Activated CD4-positive, alpha-beta T cell treated with anti-CD3 and anti-CD28 coated beads, Interleukin-2, amount 10 ng/mL, durations not matched to agents 7 days and 5 days (primary cell): ENCODE measurements around the gene ETV7. TPM values are rescaled to one million over a fixed set of nuclear protein-coding genes. Genes with fewer than 3 reads are reported as not detected.

ENCODE experiments used
- CTCF ChIA-PET: fragments of 350-600 bp; sonication (Branson Sonifier 250); formaldehyde crosslinking; loops from one replicate; lab custom pipeline; 2021; ENCODE audit warnings: antibody characterized with exemption; lab: Charles Lee
- POLR2A ChIA-PET: fragments of 350-600 bp; sonication (Branson Sonifier 250); formaldehyde crosslinking; loops from one replicate; lab custom pipeline; 2021; ENCODE audit warnings: antibody characterized with exemption; lab: Charles Lee
- DNase-seq: peaks from one replicate; pipeline ENCODE4 v3.0.0-alpha.2; 2020
- H3K27ac Mint-ChIP-seq: one replicate; pipeline ENCODE4 v1.8.0; 2021; ENCODE audit warnings: mild to moderate bottlenecking, moderate library complexity, mixed read lengths
- H3K27me3 Mint-ChIP-seq: one replicate; pipeline ENCODE4 v1.8.0; 2021; ENCODE audit warnings: mixed read lengths
- H3K36me3 Mint-ChIP-seq: one replicate; pipeline ENCODE4 v1.8.0; 2021; ENCODE audit warnings: low read depth, mixed read lengths
- H3K4me1 Mint-ChIP-seq: one replicate; pipeline ENCODE4 v1.8.0; 2021; ENCODE audit warnings: mixed read lengths
- H3K4me3 Mint-ChIP-seq: one replicate; pipeline ENCODE4 v1.8.0; 2021; ENCODE audit warnings: mild to moderate bottlenecking, moderate library complexity, mixed read lengths
- H3K9me3 Mint-ChIP-seq: one replicate; pipeline ENCODE4 v1.8.0; 2021; ENCODE audit warnings: mixed read lengths
- total RNA-seq, 2 experiments: library from RNA; stranded (reverse); gene quantifications; one replicate each; pipeline ENCODE4 v1.2.3, GENCODE V29; 2021

ETV7 gene
- total RNA-seq, 2 experiments from 2014 or later = 13.4 to 15.3 TPM

GRCh38 chr6:36381502-36382389 is 5.7 kb downstream of the ETV7 start:
- POLR2A ChIA-PET = no interaction called here
- DNase-seq = no peak
- Mint-ChIP-seq H3K4me3 (no peak overlapping the region), H3K9me3 (no peaks in the 10 kb centered on the region), H3K36me3 (peaks cover 28% of the 10 kb centered on the region), H3K4me1 (peaks cover 38% of the 10 kb centered on the region), H3K27ac (no peak overlapping the region), H3K27me3 (no peaks in the 10 kb centered on the region)
- CTCF ChIA-PET = interaction anchor here (1.5 kb wide), 1 partner anchor 17 kb away, joined by 5 read pairs; no protein-coding TSS in a partner anchor

- Mint-ChIP-seq H3K4me1 (peaks cover 26% of the 10 kb centered on the region), H3K9me3 (no peaks in the 10 kb centered on the region), H3K27ac (no peak overlapping the region), H3K27me3 (no peaks in the 10 kb centered on the region), H3K36me3 (peaks cover 26% of the 10 kb centered on the region), H3K4me3 (no peak overlapping the region)
- CTCF ChIA-PET = interaction anchor here (0.6 to 1.5 kb wide), 3 partner anchors 15 to 352 kb away, joined by 3 to 5 read pairs (median 4); partner anchors contain the start of gene MAPK14
- no peak for DNase-seq
- POLR2A ChIA-PET = no interaction called here
Observed at GRCh38 chr6:36380166-36380565, 7.3 kb downstream of the ETV7 start.

GRCh38 chr6:36378936-36379335 is 8.5 kb downstream of the ETV7 start:
- H3K27ac Mint-ChIP-seq = no peak overlapping the region
- no peak for DNase-seq
- H3K36me3 Mint-ChIP-seq = peaks cover 26% of the 10 kb centered on the region
- no peaks in the 10 kb centered on the region for H3K27me3 Mint-ChIP-seq
- H3K9me3 Mint-ChIP-seq = no peaks in the 10 kb centered on the region
- CTCF ChIA-PET = no interaction called here
- peaks cover 18% of the 10 kb centered on the region for H3K4me1 Mint-ChIP-seq
- no peak overlapping the region for H3K4me3 Mint-ChIP-seq
- POLR2A ChIA-PET = no interaction called here

GRCh38 chr6:36378243-36378920 is 9.1 kb downstream of the ETV7 start:
- Mint-ChIP-seq H3K4me1 (peaks cover 13% of the 10 kb centered on the region), H3K9me3 (no peaks in the 10 kb centered on the region), H3K27ac (no peak overlapping the region), H3K27me3 (no peaks in the 10 kb centered on the region), H3K4me3 (no peak overlapping the region), H3K36me3 (peaks cover 21% of the 10 kb centered on the region)
- ChIA-PET CTCF (no interaction called here), POLR2A (no interaction called here)
- DNase-seq = no peak

- no peaks in the 10 kb centered on the region for H3K9me3 Mint-ChIP-seq
- ChIA-PET CTCF (no interaction called here), POLR2A (no interaction called here)
- H3K4me3 Mint-ChIP-seq = no peak overlapping the region
- no peaks in the 10 kb centered on the region for H3K27me3 Mint-ChIP-seq
- H3K4me1 Mint-ChIP-seq = peaks cover 8% of the 10 kb centered on the region
- peaks cover 19% of the 10 kb centered on the region for H3K36me3 Mint-ChIP-seq
- no peak overlapping the region for H3K27ac Mint-ChIP-seq
- no peak for DNase-seq
Observed at GRCh38 chr6:36377594-36377993, 9.9 kb downstream of the ETV7 start.

- Mint-ChIP-seq H3K36me3 (peaks cover 26% of the 10 kb centered on the region), H3K27me3 (no peaks in the 10 kb centered on the region), H3K4me1 (peaks cover 6% of the 10 kb centered on the region), H3K4me3 (no peak overlapping the region), H3K9me3 (no peaks in the 10 kb centered on the region), H3K27ac (no peak overlapping the region)
- ChIA-PET POLR2A (no interaction called here), CTCF (interaction anchor here (0.7 kb wide), 1 partner anchor 358 kb away, joined by 5 read pairs; no protein-coding TSS in a partner anchor)
- no peak for DNase-seq
Observed at GRCh38 chr6:36376742-36377141, 10.7 kb downstream of the ETV7 start.

GRCh38 chr6:36376183-36376582 is 11.3 kb downstream of the ETV7 start:
- Mint-ChIP-seq H3K9me3 (no peaks in the 10 kb centered on the region), H3K4me3 (no peak overlapping the region), H3K4me1 (peaks cover 6% of the 10 kb centered on the region), H3K27me3 (no peaks in the 10 kb centered on the region), H3K27ac (no peak overlapping the region), H3K36me3 (peaks cover 24% of the 10 kb centered on the region)
- ChIA-PET CTCF (interaction anchor here (0.7 kb wide), 1 partner anchor 357 kb away, joined by 5 read pairs; no protein-coding TSS in a partner anchor), POLR2A (no interaction called here)
- no peak for DNase-seq

GRCh38 chr6:36375644-36376155 is 11.8 kb downstream of the ETV7 start:
- peaks cover 24% of the 10 kb centered on the region for H3K36me3 Mint-ChIP-seq
- H3K27me3 Mint-ChIP-seq = no peaks in the 10 kb centered on the region
- no peak for DNase-seq
- no peak overlapping the region for H3K27ac Mint-ChIP-seq
- no peaks in the 10 kb centered on the region for H3K9me3 Mint-ChIP-seq
- POLR2A ChIA-PET = no interaction called here
- H3K4me1 Mint-ChIP-seq = peaks cover 6% of the 10 kb centered on the region
- CTCF ChIA-PET = no interaction called here
- no peak overlapping the region for H3K4me3 Mint-ChIP-seq

- no peak overlapping the region for H3K27ac Mint-ChIP-seq
Observed at GRCh38 chr6:36374972-36375371, 12.5 kb downstream of the ETV7 start.

GRCh38 chr6:36374194-36374593 is 13.3 kb downstream of the ETV7 start:
- H3K9me3 Mint-ChIP-seq = no peaks in the 10 kb centered on the region
- H3K4me3 Mint-ChIP-seq = no peak overlapping the region
- POLR2A ChIA-PET = no interaction called here
- CTCF ChIA-PET = interaction anchor here (1.1 to 1.3 kb wide), 3 partner anchors 10 to 33 kb away, joined by 3 to 4 read pairs (median 3); no protein-coding TSS in a partner anchor
- DNase-seq = no peak
- no peaks in the 10 kb centered on the region for H3K27me3 Mint-ChIP-seq
- no peak overlapping the region for H3K27ac Mint-ChIP-seq
- H3K36me3 Mint-ChIP-seq = peaks cover 26% of the 10 kb centered on the region
- peaks cover 6% of the 10 kb centered on the region for H3K4me1 Mint-ChIP-seq

More at GRCh38 chr6:36374972-36375371, 12.5 kb downstream of the ETV7 start:
- Mint-ChIP-seq H3K9me3 (no peaks in the 10 kb centered on the region), H3K27me3 (no peaks in the 10 kb centered on the region), H3K4me1 (peaks cover 6% of the 10 kb centered on the region), H3K36me3 (peaks cover 26% of the 10 kb centered on the region), H3K4me3 (no peak overlapping the region)
- POLR2A ChIA-PET = no interaction called here
- CTCF ChIA-PET = interaction anchor here (1.3 kb wide), 1 partner anchor 9 kb away, joined by 3 read pairs; no protein-coding TSS in a partner anchor
- DNase-seq = no peak

- DNase-seq = no peak
- peaks cover 27% of the 10 kb centered on the region for H3K36me3 Mint-ChIP-seq
- no peak overlapping the region for H3K27ac Mint-ChIP-seq
- no peaks in the 10 kb centered on the region for H3K27me3 Mint-ChIP-seq
- peaks cover 1% of the 10 kb centered on the region for H3K4me1 Mint-ChIP-seq
- H3K9me3 Mint-ChIP-seq = no peaks in the 10 kb centered on the region
- ChIA-PET POLR2A (no interaction called here), CTCF (interaction anchor here (1.1 to 1.3 kb wide), 3 partner anchors 11 to 33 kb away, joined by 3 to 4 read pairs (median 3); no protein-coding TSS in a partner anchor)
- no peak overlapping the region for H3K4me3 Mint-ChIP-seq
Observed at GRCh38 chr6:36373368-36374019, 14.0 kb downstream of the ETV7 start.

GRCh38 chr6:36372088-36372487 is 15.4 kb downstream of the ETV7 start:
- DNase-seq = no peak
- H3K27ac Mint-ChIP-seq = no peak overlapping the region
- CTCF ChIA-PET = interaction anchor here (1.2 kb wide), 1 partner anchor 387 kb away, joined by 3 read pairs; no protein-coding TSS in a partner anchor
- POLR2A ChIA-PET = no interaction called here
- H3K4me3 Mint-ChIP-seq = no peak overlapping the region
- no peaks in the 10 kb centered on the region for H3K4me1 Mint-ChIP-seq
- H3K9me3 Mint-ChIP-seq = no peaks in the 10 kb centered on the region
- H3K27me3 Mint-ChIP-seq = no peaks in the 10 kb centered on the region
- H3K36me3 Mint-ChIP-seq = peaks cover 25% of the 10 kb centered on the region
